ENCODE results near the gene FLVCR2.

FLVCR2 gene

DNA sequence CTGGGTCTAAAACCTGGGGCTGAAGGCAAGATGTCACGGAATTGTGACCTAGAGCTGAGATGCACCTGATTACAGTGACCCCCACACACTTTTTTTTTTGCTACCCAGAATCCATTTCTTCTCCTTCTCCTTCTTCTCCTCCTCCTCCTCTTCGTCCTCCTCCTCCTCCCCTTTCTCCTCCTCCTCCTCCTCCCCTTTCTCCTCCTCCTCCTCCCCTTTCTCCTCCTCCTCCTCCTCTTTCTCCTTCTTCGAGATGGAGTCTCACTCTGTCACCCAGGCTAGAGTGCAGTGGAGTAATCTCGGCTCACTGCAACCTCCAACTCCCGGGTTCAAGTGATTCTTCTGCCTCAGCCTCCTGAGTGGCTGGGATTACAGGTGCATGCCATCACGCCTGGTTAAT, 19.4 kb upstream of the FLVCR2 start:
- DNase-seq: no peak

DNA sequence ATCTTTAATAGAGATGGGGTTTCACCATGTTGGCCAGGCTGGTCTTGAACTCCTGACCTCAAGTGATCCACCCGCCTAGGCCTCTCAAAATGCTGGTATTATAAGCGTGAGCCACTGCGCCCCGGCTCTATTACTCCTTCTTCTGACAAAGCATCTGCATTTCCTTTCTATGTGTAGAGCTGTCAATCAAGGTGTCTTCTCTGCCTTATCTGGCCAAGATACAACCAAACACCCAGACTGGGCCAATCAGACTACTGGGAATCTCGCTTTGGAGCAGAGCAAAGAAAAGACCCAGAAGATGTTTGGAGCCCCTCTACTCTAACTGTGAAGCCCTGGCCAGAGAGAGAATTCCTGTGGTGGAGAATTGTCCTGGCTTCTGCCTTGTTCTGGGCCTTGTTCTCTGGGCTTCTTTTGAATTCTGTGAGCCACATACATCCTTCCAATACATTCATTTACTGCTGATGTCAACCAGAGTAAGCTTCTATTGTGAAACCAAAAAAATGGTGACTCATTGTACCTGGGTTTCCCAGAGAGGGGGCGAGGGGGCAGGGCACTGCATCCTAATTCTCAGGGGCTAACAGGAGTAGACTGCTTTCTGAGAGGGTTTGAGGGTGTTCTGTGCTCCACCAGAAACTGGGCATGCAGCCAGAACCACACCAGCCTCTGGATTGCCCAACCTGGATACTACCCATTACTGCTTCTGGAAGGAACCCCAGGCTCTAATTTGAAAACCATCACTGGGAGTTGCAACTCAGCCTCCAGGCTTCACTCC, 18.8 kb upstream of the FLVCR2 start:
- DNase-seq: peak; percentile 27

DNA sequence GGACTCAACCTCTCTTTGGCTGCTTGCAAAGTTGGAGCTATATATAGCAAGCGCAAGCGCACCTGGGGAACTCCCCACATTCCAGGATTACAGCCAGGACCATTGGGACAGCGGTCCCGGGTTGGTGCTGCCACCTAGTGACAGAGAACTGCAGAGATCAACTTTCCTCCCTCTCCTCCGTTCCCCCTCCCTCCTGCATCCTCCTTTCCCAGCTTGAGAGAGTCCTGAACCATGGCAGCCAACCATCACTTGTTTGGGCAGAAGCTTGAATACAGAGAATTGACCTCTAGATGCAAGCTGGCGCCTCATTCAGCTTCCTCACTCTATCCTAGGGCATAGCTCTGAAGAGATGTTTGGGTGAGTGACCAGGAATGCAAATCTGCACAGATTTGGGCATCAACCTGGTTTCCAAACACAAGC, 17.4 kb upstream of the FLVCR2 start:
- DNase-seq: peak; percentile 72

DNA sequence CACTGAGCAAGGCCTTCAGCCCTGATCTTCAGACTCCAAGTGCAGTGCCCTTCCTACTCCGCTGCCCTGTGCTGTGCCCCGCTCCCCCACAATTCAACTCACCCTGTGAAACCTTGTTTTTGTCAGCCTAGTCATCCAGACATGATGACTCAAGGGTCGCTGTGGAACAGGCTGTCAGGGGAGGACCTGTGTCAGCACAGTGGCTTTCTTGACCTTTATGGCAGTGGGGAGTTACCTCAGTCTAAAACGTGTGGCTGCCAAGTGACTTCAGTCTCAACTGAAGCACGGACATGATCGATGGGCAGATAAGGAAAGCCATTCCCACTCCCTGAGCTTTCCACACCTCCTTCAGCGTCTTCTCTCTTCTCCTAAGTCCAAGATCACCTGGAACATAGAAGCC, 16.3 kb upstream of the FLVCR2 start:
- peak; percentile 58 for DNase-seq

DNA sequence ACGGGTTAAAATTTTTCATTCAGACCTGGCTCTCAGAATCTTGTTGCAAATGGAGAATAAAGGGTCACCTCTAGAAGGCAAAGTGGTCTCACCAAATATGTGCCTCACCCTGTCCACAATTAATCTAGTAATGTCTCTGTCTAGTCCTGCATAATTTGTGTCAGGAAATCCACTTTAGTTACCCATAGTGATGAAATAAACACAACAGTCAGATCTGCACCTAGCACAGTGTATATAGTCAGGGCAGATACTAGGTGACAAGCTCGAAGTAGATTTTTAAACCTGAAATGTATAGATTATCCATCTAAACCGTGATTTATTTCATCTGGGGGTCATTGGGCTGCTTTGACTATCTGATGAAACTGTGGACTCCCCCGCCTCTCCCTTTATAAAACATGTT, 15.9 kb upstream of the FLVCR2 start:
- no peak for DNase-seq

DNA sequence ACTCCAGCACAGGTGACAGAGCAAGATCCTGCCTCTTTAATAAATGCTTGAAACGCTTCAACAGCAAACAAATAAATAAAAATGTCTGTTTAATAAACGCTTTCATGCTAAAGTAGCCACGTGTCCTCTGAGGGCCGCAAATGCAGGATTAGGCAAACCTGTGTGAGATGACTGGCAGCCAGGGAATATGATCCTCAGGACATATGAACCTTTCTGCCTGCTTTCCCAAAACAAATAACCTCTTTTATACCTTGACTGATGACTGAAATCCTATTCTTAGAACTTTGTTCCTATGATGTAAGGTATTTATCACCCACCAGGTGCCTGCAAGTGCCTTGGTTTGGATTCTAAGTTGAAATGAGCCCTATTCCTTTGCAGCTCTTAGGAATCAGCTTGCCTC, 14.5 kb upstream of the FLVCR2 start:
- DNase-seq: no peak

DNA sequence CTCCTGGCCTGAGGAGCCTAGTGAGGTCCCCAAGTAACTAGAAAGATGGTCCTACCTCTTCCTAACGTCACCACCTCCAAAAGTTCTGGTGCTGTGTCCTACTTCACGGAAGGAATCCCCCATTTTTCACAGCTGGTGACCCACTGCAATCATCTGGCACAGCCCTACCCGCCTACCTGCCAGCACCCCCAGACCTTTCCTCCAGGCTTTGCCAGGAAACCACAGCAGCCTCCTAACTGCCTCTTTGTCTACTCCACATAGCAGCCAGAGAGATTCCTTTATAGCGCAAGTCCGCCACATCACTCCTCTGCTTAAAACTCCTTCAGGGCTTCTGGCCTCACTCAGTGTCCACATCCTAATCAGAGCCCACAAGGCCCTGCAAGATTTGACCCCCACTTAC, 13.4 kb upstream of the FLVCR2 start:
- DNase-seq: no peak

DNA sequence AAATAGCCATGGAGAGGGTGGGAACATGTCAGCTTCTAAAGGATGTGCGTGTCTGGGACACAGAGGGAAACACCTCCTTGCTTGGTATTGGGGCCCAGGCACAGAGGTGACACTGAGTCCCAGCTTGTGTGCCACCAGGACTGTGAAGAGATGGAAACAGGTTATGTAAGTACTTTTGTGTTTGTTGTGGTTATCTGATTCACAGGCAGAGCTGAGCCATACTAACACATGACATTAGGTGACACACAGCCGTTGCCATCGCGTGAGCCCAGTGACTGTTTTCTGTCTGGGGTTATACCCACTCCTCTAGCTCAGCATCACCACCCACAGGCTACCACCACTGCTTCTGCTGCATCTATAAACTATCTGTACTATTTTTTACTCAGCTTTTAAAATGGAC, 12.1 kb upstream of the FLVCR2 start:
- DNase-seq: peak; percentile 75

DNA sequence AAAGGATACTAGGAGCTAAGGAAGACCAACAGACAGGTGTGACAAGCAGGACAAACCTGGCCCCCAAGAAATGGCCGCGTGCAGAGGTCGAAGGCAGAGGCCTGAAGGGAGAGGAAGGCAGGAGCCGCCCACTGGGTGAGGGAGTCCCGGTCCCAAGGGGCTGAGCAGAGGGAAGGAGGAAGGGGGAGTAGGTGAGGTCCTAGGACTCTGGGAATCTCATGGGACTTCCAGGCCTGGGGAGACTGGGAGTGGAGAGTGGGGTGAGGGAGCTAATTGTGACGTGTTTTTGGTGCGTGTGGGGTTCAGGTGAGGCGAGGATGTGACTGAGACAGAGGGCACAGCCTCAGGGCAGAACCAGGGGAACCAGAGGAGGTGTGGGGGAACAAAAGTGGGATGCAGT, 11.7 kb upstream of the FLVCR2 start:
- no peak for DNase-seq

DNA sequence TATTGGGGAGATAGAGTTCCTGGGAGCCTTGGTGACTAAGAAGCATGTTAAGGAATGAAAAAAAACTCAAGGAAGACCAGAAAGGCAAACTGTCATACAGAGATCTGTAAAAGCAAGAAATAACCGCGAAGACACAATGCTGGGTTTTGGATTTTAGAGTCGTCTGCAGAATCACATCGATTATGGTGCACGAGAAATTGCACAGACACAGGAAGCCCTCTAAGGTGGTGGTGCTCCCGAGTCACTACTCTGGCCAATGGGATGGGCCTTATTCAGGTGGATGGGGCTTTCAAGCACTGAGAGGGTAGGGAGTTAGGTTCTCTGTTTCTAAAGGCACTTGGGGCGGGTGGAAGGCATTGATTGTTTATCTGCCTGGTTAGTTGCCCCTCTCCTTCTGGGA, 10.3 kb upstream of the FLVCR2 start:
- no peak for DNase-seq

DNA sequence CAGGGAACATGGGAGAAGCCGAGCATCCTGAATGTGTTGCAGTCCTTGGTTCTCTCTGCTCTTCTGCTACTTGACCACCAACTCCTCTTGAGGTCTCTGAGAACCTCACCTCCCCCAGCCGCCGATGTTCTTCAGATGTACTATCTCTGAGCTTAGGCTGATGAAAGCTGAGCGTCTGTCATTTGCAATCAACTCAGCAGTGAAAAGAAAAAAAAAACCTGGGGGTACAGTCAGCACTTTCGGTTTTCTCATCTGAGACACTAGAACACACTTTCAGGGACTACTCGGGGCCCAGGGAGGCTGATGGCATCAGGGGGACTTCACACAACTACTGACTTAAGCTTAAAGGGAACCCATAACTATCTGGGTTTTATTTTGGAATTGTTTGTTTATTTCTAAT, 9.6 kb upstream of the FLVCR2 start:
- DNase-seq: no peak

DNA sequence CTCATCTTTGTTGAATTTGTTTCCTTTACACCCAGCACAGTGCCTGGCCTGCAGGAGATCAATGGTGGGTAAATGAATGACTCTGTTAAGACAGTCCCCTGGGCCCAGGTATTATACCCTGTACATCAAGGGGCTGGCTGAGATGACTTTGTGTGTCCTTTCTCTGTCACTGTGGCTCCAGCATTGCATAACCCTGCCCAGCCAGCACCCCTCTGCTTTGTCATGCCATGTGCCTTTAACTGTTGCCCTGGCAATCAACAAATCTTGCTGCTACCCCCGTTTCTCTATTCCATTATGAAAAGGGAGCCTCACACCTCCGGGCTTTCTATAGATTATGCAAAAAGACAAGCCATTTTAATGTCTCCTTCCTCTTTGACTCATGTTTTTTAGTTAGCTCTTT, 7.6 kb upstream of the FLVCR2 start:
- no peak for DNase-seq

DNA sequence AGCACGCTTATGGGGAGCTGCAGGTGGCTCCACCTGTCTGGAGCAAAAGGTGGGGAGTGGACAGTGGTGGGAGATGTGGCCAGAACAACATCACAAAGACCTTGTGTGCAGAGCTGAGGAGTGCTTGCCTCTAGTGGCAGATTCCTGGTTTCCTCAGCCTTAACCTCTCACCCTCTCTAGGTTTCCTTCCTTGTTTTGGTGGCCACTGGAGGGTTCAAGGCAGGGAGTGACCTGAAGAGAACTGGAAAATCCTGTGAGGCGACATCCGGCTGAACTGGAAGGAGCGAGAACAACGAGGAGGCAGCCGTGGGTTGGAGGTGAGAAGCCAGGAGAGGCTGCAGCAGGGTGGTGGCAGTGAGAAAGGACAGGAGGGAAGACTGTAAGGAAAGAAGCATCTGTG, 6.3 kb upstream of the FLVCR2 start:
- DNase-seq: no peak

DNA sequence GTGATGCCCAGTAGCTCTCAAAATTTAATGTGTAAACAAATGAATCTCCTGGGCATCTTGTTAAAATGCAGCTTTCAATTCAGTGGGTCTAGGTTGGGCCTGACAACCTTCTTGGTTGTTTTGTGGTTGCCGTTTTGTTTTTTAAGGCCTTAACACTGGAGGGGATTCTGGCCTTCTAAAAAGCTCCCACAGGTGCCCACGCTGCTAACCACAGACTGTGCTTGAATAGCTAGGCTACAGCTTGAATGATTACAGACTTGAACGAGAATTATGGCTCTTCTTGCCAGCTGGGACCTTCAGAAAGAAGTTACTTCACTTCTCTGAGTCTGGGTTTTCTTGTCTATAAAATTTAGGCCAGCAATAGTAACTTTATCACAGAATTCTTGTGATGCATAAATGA, 1.3 kb upstream of the FLVCR2 start:
- DNase-seq: no peak

DNA sequence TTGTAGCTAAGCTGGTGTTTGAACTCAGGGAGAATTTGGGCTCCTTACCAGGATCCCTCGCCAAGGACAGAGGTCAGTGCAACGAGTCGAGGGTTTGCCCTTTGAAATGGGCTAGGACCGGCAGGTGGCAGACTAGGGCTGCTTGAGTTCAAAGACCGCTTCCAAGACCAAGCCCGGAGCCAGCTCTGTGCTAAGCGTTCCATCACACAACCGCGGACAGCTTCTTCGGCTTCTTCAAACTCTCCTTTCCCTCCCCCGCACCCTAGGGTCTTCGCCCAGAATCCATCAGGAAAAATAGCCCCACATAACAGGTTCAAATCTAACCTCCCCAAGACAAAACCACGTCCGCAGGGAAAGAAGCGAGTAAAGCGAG, 705 bp upstream of the FLVCR2 start:
- peak; percentile 80 for DNase-seq

DNA sequence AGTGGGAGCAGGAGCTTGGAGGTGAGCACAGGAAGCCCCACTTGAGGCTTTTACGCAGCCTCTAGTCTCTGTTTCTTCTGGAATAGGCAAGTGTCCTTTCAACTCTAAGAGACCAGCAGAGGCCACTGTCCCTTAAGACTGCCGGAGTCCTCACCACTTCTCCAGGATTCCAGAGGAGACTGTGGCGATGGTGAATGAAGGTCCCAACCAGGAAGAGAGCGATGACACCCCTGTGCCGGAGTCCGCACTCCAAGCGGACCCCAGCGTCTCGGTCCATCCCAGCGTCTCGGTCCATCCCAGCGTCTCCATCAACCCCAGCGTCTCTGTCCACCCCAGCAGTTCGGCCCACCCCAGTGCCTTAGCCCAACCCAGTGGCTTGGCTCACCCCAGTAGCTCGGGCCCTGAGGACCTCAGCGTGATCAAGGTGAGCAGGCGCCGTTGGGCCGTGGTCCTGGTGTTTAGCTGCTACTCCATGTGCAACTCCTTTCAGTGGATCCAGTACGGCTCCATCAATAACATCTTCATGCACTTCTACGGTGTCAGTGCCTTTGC, 442 bp downstream of the FLVCR2 start:
- DNase-seq: no peak

DNA sequence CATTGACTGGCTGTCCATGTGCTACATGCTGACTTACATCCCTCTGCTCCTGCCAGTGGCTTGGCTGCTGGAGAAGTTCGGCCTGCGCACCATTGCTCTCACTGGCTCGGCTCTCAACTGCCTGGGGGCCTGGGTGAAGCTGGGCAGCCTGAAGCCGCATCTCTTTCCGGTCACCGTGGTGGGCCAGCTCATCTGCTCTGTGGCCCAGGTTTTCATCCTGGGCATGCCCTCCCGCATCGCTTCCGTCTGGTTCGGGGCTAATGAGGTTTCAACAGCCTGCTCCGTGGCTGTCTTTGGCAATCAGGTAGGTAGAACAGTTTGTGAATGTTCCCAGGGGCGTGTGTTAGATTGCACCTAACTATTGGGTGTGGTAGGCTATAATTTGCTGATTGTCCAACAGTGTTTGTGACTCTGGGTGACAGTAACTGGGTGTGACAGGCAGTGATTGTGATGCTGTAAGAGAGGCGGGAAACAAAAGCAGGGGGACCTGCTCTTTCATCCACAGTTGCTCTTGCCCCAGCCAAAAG, 981 bp downstream of the FLVCR2 start:
- DNase-seq: no peak

DNA sequence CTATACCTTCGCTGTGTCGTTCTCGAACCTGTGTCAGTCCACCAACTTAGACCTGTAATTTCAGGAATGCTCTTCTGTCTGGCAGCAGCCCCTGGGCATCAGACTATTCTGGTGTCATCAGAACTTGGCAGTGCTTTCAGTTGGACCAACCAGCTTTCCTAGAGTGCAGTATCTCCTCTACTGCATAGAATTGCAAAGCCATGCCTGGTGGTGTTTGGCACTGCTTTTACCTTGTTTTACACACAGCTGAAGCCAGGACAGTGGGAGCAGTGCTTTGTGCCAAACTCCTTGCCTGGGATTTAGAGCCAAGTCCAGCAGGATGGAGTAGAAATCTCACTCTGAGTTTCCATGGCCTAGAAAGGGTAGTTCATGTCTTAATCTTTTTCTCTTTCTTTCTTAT, 1.5 kb downstream of the FLVCR2 start:
- no peak for DNase-seq

DNA sequence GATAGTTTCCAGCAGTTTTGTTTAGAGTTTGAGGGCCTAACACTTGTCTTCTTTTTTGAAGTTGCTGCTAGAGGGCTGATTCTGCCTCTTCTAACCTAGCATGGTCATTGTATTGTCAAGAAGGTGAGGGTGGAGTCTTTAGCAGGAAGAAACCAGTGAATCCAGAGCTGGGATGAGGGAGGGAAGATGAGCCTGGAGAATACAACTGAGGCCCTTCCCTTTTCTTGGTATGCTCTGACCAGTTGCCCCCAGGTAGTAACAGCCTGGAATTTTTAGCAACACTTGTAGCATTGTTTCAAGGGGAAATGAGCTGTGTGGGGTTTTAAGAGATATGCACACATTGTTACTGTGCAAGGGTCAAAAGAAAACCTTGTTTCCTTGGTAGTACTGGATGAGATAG, 9.0 kb downstream of the FLVCR2 start:
- no peak for DNase-seq

DNA sequence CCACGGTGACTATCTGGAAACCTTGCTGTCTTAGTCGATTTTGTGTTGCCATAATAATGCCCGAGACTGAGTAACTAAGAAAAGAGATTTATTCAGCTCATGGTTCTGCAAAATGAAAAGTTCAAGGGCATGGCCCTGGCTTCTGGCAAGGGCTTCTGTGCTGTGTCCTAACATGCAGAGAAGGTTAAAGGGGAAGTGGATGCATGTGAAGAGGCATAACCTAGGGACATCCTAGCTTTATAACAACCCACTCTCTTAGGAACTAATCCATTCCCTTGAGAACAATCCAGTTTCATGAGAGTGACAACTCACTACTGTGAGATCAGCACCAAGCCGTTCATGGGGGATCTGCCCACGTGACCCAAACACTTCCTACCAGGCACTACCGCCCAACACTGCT, 11.5 kb downstream of the FLVCR2 start:
- no peak for DNase-seq

DNA sequence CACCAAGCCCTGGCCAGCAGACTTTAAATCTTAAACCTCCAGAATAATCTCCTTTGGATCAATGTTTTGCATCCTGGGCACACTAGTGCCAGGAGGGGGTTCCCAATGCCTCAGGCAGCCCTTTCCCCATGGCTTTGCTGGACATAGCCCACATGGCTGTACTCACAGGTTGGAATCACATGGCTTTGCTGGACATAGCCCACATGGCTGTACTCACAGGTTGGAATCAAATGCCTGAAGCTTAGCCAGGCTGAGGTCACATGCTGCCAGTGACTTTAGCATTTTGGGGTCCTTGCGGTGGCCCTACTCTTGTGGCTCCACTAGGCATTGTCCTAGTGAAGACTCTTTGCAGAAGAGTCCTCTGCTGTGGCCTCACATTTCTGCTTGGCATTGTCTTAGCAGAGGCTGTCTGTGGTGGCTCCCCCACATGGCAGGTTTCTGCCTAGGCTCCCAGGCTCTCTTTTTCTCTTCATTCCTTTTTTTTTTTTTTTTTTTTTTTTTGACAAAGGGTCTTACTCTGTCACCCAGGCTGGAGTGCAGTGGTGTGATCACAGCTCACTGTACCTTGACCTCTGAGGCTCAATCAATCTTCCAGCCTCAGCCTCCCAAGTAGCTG, 13.0 kb downstream of the FLVCR2 start:
- DNase-seq: no peak

DNA sequence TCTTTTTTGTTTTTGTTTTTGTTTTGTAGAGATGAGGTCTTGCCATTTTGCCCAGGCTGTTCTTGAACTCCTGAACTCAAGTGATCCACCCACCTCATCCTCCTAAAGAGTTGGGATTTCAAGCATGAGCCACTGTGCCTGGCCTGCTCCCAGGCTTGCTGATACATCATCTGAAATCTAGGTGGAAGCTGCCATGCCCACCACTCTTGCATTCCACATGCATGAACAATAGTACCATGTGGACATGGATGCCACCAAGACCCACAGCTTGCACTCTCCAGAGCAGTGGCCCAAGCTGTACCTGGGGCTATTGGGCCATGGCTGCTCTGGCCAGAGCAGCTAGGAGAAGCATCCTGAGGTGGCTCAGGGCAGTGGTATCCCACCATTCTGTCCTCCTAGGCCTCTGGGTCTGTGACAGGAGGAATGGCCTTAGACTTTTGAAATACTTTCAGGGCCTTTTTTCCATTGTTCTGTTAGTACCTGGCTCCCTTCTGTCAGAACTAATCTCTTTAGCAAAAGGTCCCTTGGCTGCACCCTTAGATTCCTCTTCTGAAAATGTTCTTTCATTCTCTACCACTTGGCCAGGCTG, 13.7 kb downstream of the FLVCR2 start:
- no peak for DNase-seq

DNA sequence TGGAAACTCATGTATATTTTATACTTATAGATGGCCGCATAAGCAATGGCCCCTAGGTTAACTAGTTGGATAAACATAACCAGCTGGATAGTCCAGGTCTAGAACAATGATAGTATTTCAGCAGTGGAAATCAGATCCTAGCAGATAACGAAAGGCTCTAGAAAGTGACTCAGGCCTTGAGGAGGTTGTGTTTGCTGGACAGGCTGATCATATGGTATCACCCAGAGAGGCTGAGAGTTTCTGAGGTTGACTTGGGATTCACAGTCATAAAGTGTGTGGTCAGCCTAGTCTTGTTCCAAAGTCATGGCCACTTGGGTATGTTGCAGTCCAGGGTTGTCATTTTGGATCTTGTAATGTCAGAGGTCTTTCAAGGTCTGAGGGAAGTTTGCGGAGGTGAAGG, 16.8 kb downstream of the FLVCR2 start:
- DNase-seq: no peak

DNA sequence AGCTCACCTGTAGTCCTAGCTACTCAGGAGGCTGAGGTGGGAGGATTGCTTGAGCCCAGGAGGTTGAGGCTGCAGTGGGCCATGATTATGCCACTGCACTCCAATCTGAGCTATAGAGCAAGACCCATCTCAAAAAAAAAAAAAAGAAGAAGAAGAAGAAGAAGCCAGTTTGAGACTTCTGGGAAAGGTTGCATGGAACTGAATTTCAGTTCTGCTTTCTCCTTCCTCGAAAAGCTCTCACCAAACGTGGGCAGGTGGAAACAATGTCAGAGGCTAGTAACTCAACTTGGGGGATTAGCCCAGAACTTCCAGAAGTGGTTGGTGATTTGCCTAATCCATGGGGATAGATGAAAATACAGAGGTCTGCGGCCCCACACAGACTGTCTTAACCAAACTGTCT, 18.7 kb downstream of the FLVCR2 start:
- DNase-seq: no peak

Measured in CD4-positive, alpha-beta T cell treated with Interleukin-17A for 4 hours (primary cell).